GM21576 (cell line): ENCODE measurements around the gene COG6.

Experiments used
- ATAC-seq: cut with Tn5 transposase; IDR thresholded peaks from one replicate; pipeline ENCODE4 v1.9.1; 2021; ENCODE audit warnings: mild to moderate bottlenecking, moderate library complexity; ENCODE audit not compliant: unreplicated experiment

COG6 gene

GRCh38 chr13:39655569-39656324, at the start of gene COG6:
Gene COG6, plus strand, starts transcription at chr13:39655662. Its CDS starts 65 bp downstream, at chr13:39655727.
- ATAC-seq: peak; percentile 90

GRCh38 chr13:39605677-39606320, 49.7 kb upstream of the COG6 start:
- ATAC-seq: no peak

- ATAC-seq: no peak
Measured at GRCh38 chr13:39607876-39608275, 47.6 kb upstream of the COG6 start.

DNA sequence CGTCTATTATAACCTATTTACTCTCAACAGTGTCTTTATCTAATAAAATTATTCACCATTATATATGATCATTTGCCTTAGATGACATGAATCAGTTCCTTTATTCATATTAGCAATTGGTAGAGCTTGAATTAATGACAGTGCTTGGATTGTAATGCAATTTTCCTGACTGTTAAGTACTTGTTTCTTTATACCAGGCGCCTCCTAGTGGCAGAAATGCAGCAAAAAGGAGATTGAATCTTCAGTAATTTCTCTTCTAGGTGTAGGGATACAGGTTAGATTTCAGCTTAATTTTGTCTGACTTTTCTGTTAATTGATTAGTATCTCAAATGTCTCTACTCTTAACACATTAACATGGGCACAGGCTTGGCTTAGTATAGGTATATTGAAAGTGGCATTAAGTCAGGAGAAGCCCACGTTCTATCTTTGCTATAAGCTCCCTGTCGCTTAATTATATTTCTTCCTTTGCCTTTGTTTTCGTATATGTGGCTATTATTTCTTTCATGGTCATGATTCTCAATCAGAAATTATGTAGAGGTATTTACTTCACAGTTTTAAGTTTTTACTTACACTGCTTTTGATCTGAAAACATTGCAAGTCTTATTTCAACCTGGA, 43.3 kb upstream of the COG6 start:
- ATAC-seq: no peak

- ATAC-seq: peak; percentile 67
Measured at GRCh38 chr13:39616087-39616694, 39.3 kb upstream of the COG6 start.

DNA sequence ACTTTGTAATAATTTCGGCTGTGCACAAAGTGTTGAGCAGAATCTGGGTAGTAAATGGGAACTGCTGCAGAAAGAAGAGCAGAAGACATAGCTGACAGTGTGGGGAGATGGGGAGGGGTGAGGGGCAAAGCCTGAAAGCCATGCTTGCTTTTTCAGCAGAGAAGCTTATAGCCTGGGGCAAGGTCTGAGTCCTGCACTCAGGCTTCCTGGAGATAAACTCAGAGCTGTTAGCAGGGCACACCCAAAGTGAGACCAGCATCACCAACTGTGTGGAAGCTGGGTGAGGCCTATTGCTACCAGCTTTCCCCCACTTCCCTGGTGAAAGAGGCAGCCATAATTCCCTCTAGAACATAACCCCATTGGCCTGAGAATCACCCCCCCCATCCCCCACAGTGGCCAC, 36.9 kb upstream of the COG6 start:
- no peak for ATAC-seq

DNA sequence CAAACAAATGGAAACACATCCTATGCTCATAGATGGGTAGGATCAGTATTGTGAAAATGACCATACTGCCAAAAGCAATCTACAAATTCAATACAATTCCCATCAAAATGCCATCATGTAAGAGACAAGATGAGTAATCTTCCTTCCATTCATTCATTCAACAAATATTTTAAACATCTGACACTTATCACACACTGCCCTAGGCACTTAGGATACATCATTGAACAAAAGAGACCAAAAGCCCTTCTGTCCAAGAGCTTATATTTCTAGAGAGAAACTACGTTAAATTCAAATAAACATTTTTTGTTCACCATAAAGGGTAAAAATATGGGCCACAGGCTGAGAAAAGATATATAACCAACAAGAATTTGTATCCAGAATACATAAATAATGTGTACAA, 32.0 kb upstream of the COG6 start:
- ATAC-seq: no peak

DNA sequence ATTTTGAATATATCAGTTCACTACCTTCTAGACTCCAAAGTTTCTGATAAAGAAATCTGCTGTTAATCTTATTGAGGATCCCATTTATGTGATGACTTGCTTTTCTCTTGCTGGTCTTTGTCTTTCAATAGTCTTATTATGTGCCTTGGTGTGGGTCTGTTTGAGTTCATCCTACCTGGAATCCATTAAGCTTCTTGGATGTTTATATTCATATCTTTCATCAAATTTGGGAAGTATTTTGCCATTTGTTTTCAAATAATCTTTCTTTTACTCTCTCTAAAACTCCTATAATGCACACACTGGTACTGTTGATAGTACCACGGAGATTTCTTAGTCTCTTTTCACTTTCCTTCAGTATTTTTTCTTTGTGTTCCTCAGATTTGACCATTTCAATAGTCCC, 24.2 kb upstream of the COG6 start:
- no peak for ATAC-seq

GRCh38 chr13:39632994-39633393, 22.5 kb upstream of the COG6 start:
- ATAC-seq: no peak

DNA sequence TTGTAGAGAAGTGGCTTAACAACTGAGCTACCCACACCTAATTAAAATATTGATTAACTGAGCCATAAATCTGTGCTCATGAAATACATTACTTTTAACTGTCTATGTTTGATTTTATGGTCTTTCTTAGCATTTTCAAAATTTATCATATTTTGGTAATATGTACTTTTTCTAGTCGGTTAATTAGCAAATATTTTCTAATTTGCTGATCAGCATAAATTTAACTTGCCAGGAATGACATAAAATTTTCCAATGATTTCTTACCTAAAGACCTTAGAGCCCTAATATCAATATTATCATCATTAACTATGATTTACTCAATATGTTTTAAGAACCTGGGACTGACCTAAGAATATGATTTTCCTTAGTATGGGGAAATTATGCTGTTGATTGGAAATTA, 19.9 kb upstream of the COG6 start:
- no peak for ATAC-seq

DNA sequence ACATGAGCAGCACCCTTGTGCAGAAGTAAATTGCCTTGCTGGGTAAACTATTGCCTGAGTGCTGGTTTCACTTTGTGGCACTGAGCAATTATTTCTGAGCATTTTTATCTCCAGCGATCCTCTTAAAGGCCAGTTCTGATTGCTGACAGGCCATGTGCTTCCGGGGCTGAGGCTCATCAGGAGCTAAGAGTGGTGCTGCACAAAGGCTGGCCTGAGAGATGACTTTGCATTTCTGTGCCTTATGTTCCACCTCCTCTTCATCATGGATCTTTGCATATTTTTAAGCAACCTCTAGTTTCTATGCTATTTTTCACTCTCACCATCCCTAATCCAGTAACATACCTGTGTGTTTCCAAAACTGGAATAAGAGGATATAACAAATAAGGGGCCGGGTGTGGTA, 17.6 kb upstream of the COG6 start:
- no peak for ATAC-seq

- no peak for ATAC-seq
Measured at GRCh38 chr13:39641645-39642044, 13.8 kb upstream of the COG6 start.

- ATAC-seq: no peak
Measured at GRCh38 chr13:39646122-39646521, 9.3 kb upstream of the COG6 start.

- ATAC-seq: peak; percentile 11
Measured at GRCh38 chr13:39655041-39655568, 357 bp upstream of the COG6 start.

- peak; percentile 11 for ATAC-seq
Measured at GRCh38 chr13:39656325-39656677, 839 bp downstream of the COG6 start.

DNA sequence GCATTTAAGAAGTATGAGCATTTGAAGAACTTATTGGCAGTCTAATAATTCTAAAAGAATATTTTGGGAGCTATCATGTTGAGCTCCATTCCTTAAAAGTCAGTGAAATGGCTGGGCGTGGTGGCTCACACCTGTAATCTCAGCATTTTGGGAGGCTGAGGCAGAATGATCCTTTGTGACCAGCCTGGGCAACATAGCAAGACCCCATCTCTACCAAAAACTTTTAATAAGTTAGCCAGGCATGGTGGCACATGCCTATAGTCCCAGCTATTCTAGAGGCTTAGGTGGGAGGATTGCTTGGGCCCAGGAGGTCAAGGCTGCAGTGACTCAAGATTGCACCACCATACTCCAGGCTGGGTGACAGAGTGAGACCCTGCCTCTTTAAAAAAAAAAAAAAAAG, 8.0 kb downstream of the COG6 start:
- no peak for ATAC-seq

GRCh38 chr13:39663958-39664357, 8.5 kb downstream of the COG6 start:
- no peak for ATAC-seq

GRCh38 chr13:39665763-39666162, 10.3 kb downstream of the COG6 start:
- no peak for ATAC-seq

GRCh38 chr13:39670445-39670844, 15.0 kb downstream of the COG6 start:
- ATAC-seq: no peak

DNA sequence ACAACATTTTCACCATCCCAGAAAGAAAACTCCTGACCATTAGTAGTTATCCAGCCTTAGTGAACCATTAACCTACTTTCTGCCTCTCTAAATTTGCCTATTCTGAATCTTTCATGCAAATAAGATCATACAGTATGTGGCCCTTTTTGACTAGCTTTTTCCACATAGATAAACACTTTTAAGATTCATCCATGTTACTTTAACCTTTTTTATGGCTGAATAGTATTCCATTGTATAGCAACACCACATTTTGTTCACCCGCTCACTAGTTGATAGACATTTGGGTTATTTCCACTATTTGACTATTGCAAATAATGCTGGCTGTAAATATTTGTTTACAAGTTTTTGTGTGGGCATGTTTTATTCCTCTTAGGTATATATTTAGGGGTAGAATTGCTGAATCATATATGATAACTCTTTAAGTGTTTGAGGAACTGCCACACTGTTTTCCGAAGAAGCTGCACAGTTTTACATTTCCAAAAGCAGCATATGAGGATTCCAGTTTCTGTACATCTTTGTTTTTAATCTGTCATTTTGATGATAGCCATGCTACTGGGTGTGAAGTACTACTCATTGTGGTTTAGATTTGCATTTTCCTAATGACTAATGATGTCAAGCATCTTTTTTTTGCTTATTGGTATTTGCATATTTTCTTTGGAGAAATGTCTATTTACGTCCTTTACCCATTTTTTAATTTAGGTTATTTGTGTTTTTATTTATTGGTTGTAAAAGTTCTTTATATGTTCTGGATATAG, 17.1 kb downstream of the COG6 start:
- ATAC-seq: no peak

DNA sequence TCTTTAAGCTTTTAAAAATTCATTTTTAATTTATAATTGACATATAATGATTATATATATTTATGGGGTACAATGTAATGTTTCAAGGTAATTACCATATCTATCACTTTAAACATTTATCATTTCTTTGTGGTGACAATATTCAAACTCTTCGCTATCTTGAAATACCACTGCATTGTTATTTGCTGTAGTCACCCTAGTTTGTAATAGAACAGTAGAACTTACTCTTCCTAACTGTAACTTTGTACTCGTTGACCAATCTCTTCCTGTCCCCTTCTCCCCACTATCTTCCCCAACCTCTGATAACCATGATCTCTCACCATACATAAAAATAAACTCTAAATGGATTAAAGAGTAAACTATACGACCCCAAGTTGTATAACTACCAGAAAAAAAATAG, 20.4 kb downstream of the COG6 start:
- ATAC-seq: no peak
